AG10803 (cell line): ENCODE measurements around the gene HSPG2.

Experiments used
- DNase-seq: peaks from one replicate; pipeline ENCODE4 v3.0.0; 2010; ENCODE audit warnings: low read depth
- H3K4me3 ChIP-seq: 2 replicates; pipeline ENCODE4 v1.5.1; 2011; ENCODE audit warnings: mild to moderate bottlenecking, low read length, control low read depth
- TF ChIP-seq, protein P1 (sequence below): conservative IDR thresholded peaks from 2 replicates; pipeline ENCODE4 v1.5.1; 2011; ENCODE audit warnings: mild to moderate bottlenecking, low read length, control low read depth, inconsistent platforms

Gene HSPG2

GRCh38 chr1:21843996-21844395, 93.1 kb downstream of the HSPG2 start:
- no peak for DNase-seq
- TF ChIP-seq, protein P1, sequence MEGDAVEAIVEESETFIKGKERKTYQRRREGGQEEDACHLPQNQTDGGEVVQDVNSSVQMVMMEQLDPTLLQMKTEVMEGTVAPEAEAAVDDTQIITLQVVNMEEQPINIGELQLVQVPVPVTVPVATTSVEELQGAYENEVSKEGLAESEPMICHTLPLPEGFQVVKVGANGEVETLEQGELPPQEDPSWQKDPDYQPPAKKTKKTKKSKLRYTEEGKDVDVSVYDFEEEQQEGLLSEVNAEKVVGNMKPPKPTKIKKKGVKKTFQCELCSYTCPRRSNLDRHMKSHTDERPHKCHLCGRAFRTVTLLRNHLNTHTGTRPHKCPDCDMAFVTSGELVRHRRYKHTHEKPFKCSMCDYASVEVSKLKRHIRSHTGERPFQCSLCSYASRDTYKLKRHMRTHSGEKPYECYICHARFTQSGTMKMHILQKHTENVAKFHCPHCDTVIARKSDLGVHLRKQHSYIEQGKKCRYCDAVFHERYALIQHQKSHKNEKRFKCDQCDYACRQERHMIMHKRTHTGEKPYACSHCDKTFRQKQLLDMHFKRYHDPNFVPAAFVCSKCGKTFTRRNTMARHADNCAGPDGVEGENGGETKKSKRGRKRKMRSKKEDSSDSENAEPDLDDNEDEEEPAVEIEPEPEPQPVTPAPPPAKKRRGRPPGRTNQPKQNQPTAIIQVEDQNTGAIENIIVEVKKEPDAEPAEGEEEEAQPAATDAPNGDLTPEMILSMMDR, result no peak
- H3K4me3 ChIP-seq, result no peak overlapping the region

GRCh38 chr1:21843208-21843607, 93.9 kb downstream of the HSPG2 start:
- no peak for DNase-seq
- TF ChIP-seq, protein P1, result no peak
- no peak overlapping the region for H3K4me3 ChIP-seq

DNA sequence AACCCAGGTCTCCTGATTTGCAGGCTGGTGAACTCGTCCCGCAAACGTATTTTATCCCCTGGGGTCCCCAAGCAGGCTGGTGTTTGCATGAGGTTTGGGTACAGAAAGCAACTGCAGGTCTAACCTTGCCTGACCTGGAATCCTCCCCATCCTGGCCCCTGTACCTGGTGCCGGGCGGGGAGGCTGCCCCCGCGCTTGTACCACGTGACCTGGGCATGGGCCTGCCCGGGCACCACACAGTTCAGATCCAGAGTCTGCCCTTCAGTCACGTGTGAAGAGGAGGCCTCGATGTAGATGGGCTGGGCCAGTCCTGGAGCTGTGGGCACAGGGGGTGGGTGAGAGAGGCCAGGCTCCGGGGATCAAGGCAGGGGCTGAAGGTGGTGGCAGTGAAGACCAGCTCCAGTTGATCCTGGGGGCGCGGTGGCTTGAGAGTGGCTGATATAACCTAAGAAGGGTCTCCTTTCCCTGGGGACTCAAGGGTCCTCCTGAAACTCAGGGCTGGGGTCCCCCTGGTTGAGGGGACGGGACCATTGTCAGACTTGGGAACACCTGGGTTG, 94.4 kb downstream of the HSPG2 start:
- TF ChIP-seq, protein P1, result no peak
- H3K4me3 ChIP-seq, result no peak overlapping the region
- DNase-seq, result no peak

GRCh38 chr1:21841852-21842466, 95.2 kb downstream of the HSPG2 start:
- TF ChIP-seq, protein P1, result no peak
- DNase-seq, result no peak

GRCh38 chr1:21840981-21841380, 96.1 kb downstream of the HSPG2 start:
- TF ChIP-seq, protein P1, result no peak
- no peak for DNase-seq
- H3K4me3 ChIP-seq, result no peak overlapping the region

More at GRCh38 chr1:21841852-21842466, 95.2 kb downstream of the HSPG2 start:
- H3K4me3 ChIP-seq, result no peak overlapping the region

- TF ChIP-seq, protein P1, result no peak
- H3K4me3 ChIP-seq, result no peak overlapping the region
- DNase-seq, result no peak
These were observed 97.6 kb downstream of the HSPG2 start for GRCh38 chr1:21839337-21840037.
